Tibial nerve (tissue), 4 donors: ENCODE measurements around the gene DNAJC4. TPM values are rescaled to one million over a fixed set of nuclear protein-coding genes. Genes with fewer than 3 reads are reported as not detected.

Experiments used
- DNase-seq, 2 donors: peaks; one replicate each; pipeline ENCODE4 v3.0.0-alpha.2; 2019; ENCODE audit warnings: low spot score in 2 of 2
- H3K27ac ChIP-seq, 4 donors: fragments of 200-600 bp; sonication (generic) in 3 of 4; one replicate each; pipeline ENCODE4 v1.5.1; 2017 to 2019; ENCODE audit warnings: mild to moderate bottlenecking in 1 of 4
- H3K27me3 ChIP-seq, 2 donors: fragments of 200-600 bp; sonication (generic) in 1 of 2; one replicate each; pipeline versions ENCODE4 v1.5.1 to v1.6.0; 2017 to 2019
- H3K36me3 ChIP-seq, 3 donors: fragments of 200-600 bp; sonication (generic); one replicate each; pipeline ENCODE4 v1.5.1; 2018 to 2019
- H3K4me1 ChIP-seq, 4 donors: fragments of 200-600 bp; sonication (generic) in 3 of 4; one replicate each; pipeline ENCODE4 v1.5.1; 2017 to 2019
- H3K4me3 ChIP-seq, 4 donors: fragments of 200-600 bp; sonication (generic) in 3 of 4; one replicate each; pipeline ENCODE4 v1.5.1; 2017 to 2019; ENCODE audit warnings: mild to moderate bottlenecking in 1 of 4, moderate library complexity in 1 of 4
- H3K9me3 ChIP-seq, 4 donors: fragments of 200-600 bp; sonication (generic) in 3 of 4; one replicate each; pipeline ENCODE4 v1.5.1; 2017 to 2019
- EP300 ChIP-seq, 2 donors: sonication (generic); formaldehyde crosslinking; IDR thresholded peaks; one replicate each; pipeline ENCODE4 v1.6.1; 2017; ENCODE audit warnings: antibody characterized with exemption in 2 of 2, mild to moderate bottlenecking in 1 of 2
- POLR2A ChIP-seq, 2 donors: fragments of 450-650 bp; IDR thresholded peaks; one replicate each; pipeline ENCODE4 v1.6.1; 2017; ENCODE audit warnings: antibody characterized with exemption in 2 of 2, mild to moderate bottlenecking in 2 of 2, moderate library complexity in 2 of 2
- WGBS, 2 donors: methylation state at CpG; one replicate each; pipeline ENCODE4 v1.1.5; 2018; 5-methylcytosine and 5-hydroxymethylcytosine counted together
- total RNA-seq, 4 donors: library from RNA; depleted of rRNA; stranded (reverse); fragments of >200 nt; gene quantifications; one replicate each; pipeline ENCODE4 v1.1.0, GENCODE V29; 2016
- TF ChIP-seq, protein P1 (sequence below), 5 experiments: fragments of 200-600 bp in 3 of 5; fragments of 450-650 bp in 2 of 5; sonication (generic) in 3 of 5; IDR thresholded peaks; one replicate each; pipeline ENCODE4 v1.5.1; 2016 to 2019; ENCODE audit warnings: antibody characterized with exemption in 5 of 5, mild to moderate bottlenecking in 3 of 5, moderate library complexity in 2 of 5

Gene DNAJC4
- total RNA-seq, 4 donors from 2014 or later, result 20.1 to 42.0 (median 25.8) TPM

DNA sequence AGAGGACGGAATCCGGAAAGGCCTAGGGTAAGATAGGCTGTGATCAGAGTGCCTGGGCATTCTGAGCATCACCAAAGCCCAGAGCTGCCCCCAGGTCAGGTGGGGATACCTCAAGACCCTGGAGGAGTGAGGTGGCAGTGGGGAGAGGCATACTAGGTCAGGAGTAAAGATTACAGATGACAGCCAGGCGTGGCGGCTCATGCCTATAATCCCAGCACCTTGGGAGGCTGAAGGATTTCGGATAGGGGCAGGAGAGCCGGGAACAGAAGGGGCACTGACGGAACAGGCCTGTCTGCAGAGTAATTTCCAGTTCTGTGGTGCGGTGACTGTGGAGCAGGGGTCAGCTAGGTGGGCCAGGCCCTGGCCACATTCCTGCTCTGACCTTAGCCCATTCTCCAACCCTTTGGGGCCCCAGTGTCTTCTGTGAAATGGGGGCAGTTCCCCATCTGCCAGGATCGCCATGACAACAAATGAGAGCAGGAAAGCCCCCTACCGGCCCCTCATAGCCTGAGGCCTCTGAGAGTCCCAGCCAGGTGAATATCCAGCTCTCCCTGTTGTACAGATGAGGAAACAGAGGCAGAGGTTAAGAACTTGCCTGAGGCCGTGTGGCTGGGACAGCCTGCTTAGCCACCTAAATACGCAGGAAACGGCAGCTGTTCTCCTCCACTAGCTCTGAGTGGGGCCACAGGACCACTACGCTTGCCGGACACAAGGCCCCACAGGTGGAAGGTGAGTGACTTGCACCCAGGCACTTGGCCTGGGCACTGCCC is 44.9 kb downstream of the DNAJC4 start:
- H3K27ac ChIP-seq, result no peak overlapping the region
- no peaks in the 10 kb centered on the region for H3K27me3 ChIP-seq
- peaks cover 0 to 21% (median 4%) of the 10 kb centered on the region in 4 donors for H3K4me1 ChIP-seq
- no peak for DNase-seq
- TF ChIP-seq POLR2A (IDR thresholded peaks at IDR 0.05) (no peak), EP300 (IDR thresholded peaks at IDR 0.05) (no peak)
- TF ChIP-seq, protein P1, sequence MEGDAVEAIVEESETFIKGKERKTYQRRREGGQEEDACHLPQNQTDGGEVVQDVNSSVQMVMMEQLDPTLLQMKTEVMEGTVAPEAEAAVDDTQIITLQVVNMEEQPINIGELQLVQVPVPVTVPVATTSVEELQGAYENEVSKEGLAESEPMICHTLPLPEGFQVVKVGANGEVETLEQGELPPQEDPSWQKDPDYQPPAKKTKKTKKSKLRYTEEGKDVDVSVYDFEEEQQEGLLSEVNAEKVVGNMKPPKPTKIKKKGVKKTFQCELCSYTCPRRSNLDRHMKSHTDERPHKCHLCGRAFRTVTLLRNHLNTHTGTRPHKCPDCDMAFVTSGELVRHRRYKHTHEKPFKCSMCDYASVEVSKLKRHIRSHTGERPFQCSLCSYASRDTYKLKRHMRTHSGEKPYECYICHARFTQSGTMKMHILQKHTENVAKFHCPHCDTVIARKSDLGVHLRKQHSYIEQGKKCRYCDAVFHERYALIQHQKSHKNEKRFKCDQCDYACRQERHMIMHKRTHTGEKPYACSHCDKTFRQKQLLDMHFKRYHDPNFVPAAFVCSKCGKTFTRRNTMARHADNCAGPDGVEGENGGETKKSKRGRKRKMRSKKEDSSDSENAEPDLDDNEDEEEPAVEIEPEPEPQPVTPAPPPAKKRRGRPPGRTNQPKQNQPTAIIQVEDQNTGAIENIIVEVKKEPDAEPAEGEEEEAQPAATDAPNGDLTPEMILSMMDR (IDR thresholded peaks at IDR 0.05), result no peak
- H3K9me3 ChIP-seq, result no peaks in the 10 kb centered on the region
- 81 to 89% methylated on average over 12 to 15 of the region's 15 CpGs for WGBS, 2 donors
- peaks cover 0 to 43% (median 0%) of the 10 kb centered on the region in 3 donors for H3K36me3 ChIP-seq
- no peak overlapping the region for H3K4me3 ChIP-seq

DNA sequence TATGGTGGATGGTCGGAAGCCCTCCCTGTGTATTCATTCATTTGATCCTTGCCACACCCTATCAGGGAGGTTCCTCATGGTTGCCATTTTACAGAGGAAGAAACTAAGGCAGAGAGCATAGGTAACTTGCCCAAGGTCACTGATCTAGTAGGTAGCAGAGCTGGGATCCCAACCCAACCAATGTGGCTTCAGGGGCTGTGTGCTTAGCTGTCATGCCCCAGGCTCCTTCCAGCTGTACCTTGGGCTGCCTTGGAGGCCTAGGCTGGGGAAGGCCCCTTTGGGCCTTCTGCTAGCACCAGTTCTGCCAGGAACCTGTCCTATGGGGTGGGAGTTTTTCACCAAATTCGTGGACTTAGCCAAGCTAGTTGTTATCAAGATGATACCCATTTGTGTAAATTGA is 45.5 kb downstream of the DNAJC4 start:
- no peak for DNase-seq
- peaks cover 0 to 21% (median 4%) of the 10 kb centered on the region in 4 donors for H3K4me1 ChIP-seq
- H3K27me3 ChIP-seq, result no peaks in the 10 kb centered on the region
- H3K9me3 ChIP-seq, result no peaks in the 10 kb centered on the region
- 89 to 100% methylated on average over 2 of the region's 2 CpGs for WGBS, 2 donors
- H3K27ac ChIP-seq, result no peak overlapping the region
- H3K36me3 ChIP-seq, result peaks cover 0 to 46% (median 0%) of the 10 kb centered on the region in 3 donors
- no peak overlapping the region for H3K4me3 ChIP-seq
- TF ChIP-seq EP300 (IDR thresholded peaks at IDR 0.05), result no peak
- no peak for TF ChIP-seq POLR2A (IDR thresholded peaks at IDR 0.05)
- TF ChIP-seq, protein P1 (IDR thresholded peaks at IDR 0.05), result no peak

DNA sequence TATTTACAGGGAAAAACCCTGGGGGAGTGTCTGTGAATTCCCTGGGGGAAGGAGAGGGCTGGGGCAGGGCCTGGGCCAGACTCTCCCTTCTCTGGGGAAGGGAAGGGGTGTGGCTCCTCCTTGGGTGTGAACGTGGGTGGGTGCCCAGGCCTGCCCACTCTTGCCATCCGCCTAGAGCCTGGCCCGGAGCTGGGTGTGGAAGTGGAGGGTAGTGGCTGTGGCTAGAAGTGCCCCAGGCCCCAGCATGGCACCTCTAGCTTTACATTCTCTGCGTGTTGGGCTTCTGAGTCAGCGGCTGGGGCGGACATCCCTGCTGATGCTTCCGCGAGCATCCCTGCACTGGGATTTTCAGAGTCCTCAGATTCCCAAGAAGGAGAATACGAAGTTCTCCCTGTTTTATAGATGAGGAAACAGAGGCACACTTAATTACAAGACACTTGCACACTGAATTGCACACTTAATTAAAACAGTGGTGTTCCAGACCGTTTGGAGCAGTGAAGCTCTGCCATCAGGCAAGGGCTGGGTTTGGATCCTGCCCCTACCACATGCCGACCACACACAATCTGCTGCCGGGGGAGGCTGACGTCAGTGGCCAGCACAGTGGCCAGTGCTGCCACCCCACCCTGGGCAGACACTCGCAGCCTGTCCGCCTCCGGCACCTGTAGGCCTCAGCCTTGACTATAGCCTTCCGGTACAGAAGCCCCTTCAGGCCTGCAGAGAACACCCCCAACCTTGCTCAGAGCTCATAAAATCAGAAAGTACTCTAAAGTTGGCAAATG is 46.5 kb downstream of the DNAJC4 start:
- Histone ChIP-seq H3K36me3 (peaks cover 0 to 55% (median 0%) of the 10 kb centered on the region in 3 donors), H3K4me3 (no peak overlapping the region), H3K9me3 (no peaks in the 10 kb centered on the region), H3K27ac (peak overlapping the region in 1 of 4 donors; percentile 10), H3K27me3 (no peaks in the 10 kb centered on the region), H3K4me1 (peaks cover 0 to 17% (median 2%) of the 10 kb centered on the region in 4 donors)
- DNase-seq, result no peak
- TF ChIP-seq EP300 (IDR thresholded peaks at IDR 0.05) (no peak), POLR2A (IDR thresholded peaks at IDR 0.05) (no peak)
- TF ChIP-seq, protein P1 (IDR thresholded peaks at IDR 0.05), result no peak
- WGBS, 2 donors, result 70 to 73% methylated on average over 16 to 17 of the region's 17 CpGs

DNA sequence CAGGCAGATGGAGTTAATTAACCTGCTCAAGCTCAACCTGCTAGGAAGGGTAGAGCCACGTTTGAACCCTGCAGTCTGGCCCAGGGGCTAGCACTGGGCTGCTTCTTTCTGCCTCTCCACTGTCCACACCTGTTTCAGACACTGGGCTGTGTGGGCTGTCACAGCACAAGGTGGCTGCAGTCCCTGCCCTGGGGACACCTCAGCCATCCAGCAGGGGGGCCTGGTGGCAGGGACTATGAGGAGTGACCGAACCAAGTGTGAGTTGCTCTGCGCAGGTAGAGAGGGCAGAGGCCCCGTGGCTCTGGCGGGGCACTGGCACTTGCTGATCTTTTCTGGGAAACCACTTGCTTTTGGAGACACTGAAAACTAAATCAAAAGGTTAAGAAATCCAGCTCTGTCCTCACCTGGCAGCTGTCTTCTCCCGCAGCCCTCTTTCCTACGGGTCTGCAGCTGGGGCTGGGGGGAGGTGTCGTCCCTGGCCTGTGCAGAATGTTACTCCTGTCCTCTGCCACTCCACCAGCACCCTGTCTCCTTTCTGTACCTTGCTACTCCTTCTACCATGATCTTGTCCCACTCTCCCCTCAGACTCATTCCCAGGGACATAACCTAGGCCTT is 48.3 kb downstream of the DNAJC4 start:
- Histone ChIP-seq H3K27ac (no peak overlapping the region), H3K4me3 (no peak overlapping the region), H3K36me3 (peaks cover 0 to 61% (median 0%) of the 10 kb centered on the region in 3 donors), H3K27me3 (no peaks in the 10 kb centered on the region), H3K9me3 (no peaks in the 10 kb centered on the region), H3K4me1 (peaks cover 0 to 22% (median 9%) of the 10 kb centered on the region in 4 donors)
- TF ChIP-seq EP300 (IDR thresholded peaks at IDR 0.05), result no peak
- no peak for TF ChIP-seq POLR2A (IDR thresholded peaks at IDR 0.05)
- TF ChIP-seq, protein P1 (IDR thresholded peaks at IDR 0.05), result no peak
- no peak for DNase-seq
- 80 to 92% methylated on average over 7 to 8 of the region's 8 CpGs for WGBS, 2 donors
